Activated CD4-positive, alpha-beta T cell treated with anti-CD3 and anti-CD28 coated beads, Interleukin-2, amount 10 ng/mL, durations not matched to agents 7 days and 5 days (primary cell): ENCODE results near the gene ACO2. TPM values are rescaled to one million over a fixed set of nuclear protein-coding genes. Genes with fewer than 3 reads are reported as not detected.

Source experiments
- CTCF ChIA-PET: fragments of 350-600 bp; sonication (Branson Sonifier 250); formaldehyde crosslinking; loops from one replicate; lab custom pipeline; 2021; ENCODE audit warnings: antibody characterized with exemption; lab: Charles Lee
- POLR2A ChIA-PET: fragments of 350-600 bp; sonication (Branson Sonifier 250); formaldehyde crosslinking; loops from one replicate; lab custom pipeline; 2021; ENCODE audit warnings: antibody characterized with exemption; lab: Charles Lee
- DNase-seq: peaks from one replicate; pipeline ENCODE4 v3.0.0-alpha.2; 2020
- H3K27ac Mint-ChIP-seq: one replicate; pipeline ENCODE4 v1.8.0; 2021; ENCODE audit warnings: mild to moderate bottlenecking, moderate library complexity, mixed read lengths
- H3K27me3 Mint-ChIP-seq: one replicate; pipeline ENCODE4 v1.8.0; 2021; ENCODE audit warnings: mixed read lengths
- H3K36me3 Mint-ChIP-seq: one replicate; pipeline ENCODE4 v1.8.0; 2021; ENCODE audit warnings: low read depth, mixed read lengths
- H3K4me1 Mint-ChIP-seq: one replicate; pipeline ENCODE4 v1.8.0; 2021; ENCODE audit warnings: mixed read lengths
- H3K4me3 Mint-ChIP-seq: one replicate; pipeline ENCODE4 v1.8.0; 2021; ENCODE audit warnings: mild to moderate bottlenecking, moderate library complexity, mixed read lengths
- H3K9me3 Mint-ChIP-seq: one replicate; pipeline ENCODE4 v1.8.0; 2021; ENCODE audit warnings: mixed read lengths
- total RNA-seq, 2 experiments: library from RNA; stranded (reverse); gene quantifications; one replicate each; pipeline ENCODE4 v1.2.3, GENCODE V29; 2021

ACO2 gene
- total RNA-seq, 2 experiments from 2014 or later, result 73.4 to 77.9 TPM

- no peak for DNase-seq
- Mint-ChIP-seq H3K4me1 (peaks cover 8% of the 10 kb centered on the region), H3K4me3 (no peak overlapping the region), H3K9me3 (no peaks in the 10 kb centered on the region), H3K27me3 (no peaks in the 10 kb centered on the region), H3K36me3 (peaks cover 18% of the 10 kb centered on the region), H3K27ac (no peak overlapping the region)
- POLR2A ChIA-PET, result no interaction called here
- CTCF ChIA-PET, result interaction anchor here (2.3 kb wide), 1 partner anchor 14 kb away, joined by 9 read pairs; the partner anchor contains the start of gene PMM1
These were observed 106.6 kb downstream of the ACO2 start for GRCh38 chr22:41575533-41575932.

- H3K4me1 Mint-ChIP-seq, result peaks cover 13% of the 10 kb centered on the region
- H3K9me3 Mint-ChIP-seq, result no peaks in the 10 kb centered on the region
- no peaks in the 10 kb centered on the region for H3K27me3 Mint-ChIP-seq
- H3K4me3 Mint-ChIP-seq, result no peak overlapping the region
- peaks cover 18% of the 10 kb centered on the region for H3K36me3 Mint-ChIP-seq
- POLR2A ChIA-PET, result no interaction called here
- DNase-seq, result peak; percentile 56
- no peak overlapping the region for H3K27ac Mint-ChIP-seq
- CTCF ChIA-PET, result interaction anchor here (1.0 to 2.3 kb wide), 3 partner anchors 12 to 37 kb away, joined by 3 to 9 read pairs (median 3); partner anchors contain the start of gene PMM1
These were observed 108.0 kb downstream of the ACO2 start for GRCh38 chr22:41576877-41577276.

GRCh38 chr22:41578114-41578513, 109.2 kb downstream of the ACO2 start:
- H3K9me3 Mint-ChIP-seq, result no peaks in the 10 kb centered on the region
- peaks cover 16% of the 10 kb centered on the region for H3K4me1 Mint-ChIP-seq
- H3K4me3 Mint-ChIP-seq, result no peak overlapping the region
- H3K27me3 Mint-ChIP-seq, result no peaks in the 10 kb centered on the region
- no peak for DNase-seq
- peaks cover 24% of the 10 kb centered on the region for H3K36me3 Mint-ChIP-seq
- ChIA-PET CTCF (interaction anchor here (0.8 to 2.3 kb wide), 2 partner anchors 11 to 107 kb away, joined by 3 to 9 read pairs; partner anchors contain the start of gene PMM1), POLR2A (no interaction called here)
- no peak overlapping the region for H3K27ac Mint-ChIP-seq

Other genes starting within 250 kb of the ACO2 start
- under 1 TPM; 0.17 to 0.35 TPM for gene CHADL, start 228.2 kb upstream of the ACO2 start, total RNA-seq
- gene RANGAP1, start 182.9 kb upstream of the ACO2 start, total RNA-seq, result 100 to 1,000 TPM; 113 to 117 TPM
- gene ZC3H7B, start 167.6 kb upstream of the ACO2 start, total RNA-seq, result 10 to 100 TPM; 48.9 to 49.3 TPM
- 1 to 10 TPM; 3.4 to 4.7 TPM for gene TEF, start 87.2 kb upstream of the ACO2 start, total RNA-seq
- 10 to 100 TPM; 31.4 to 35.1 TPM for gene TOB2, start 22.3 kb upstream of the ACO2 start, total RNA-seq
- gene PHF5A, start 425 bp upstream of the ACO2 start, total RNA-seq, result 10 to 100 TPM; 63.6 to 64.8 TPM
- 10 to 100 TPM; 29.1 to 30.1 TPM for gene POLR3H, start 75.4 kb downstream of the ACO2 start, total RNA-seq
- gene CSDC2, start 91.9 kb downstream of the ACO2 start, total RNA-seq, result not detected
- 10 to 100 TPM; 33.7 to 39.7 TPM for gene PMM1, start 120.7 kb downstream of the ACO2 start, total RNA-seq
- 10 to 100 TPM; 30.8 to 32.5 TPM for gene DESI1, start 151.9 kb downstream of the ACO2 start, total RNA-seq
- gene XRCC6, start 152.2 kb downstream of the ACO2 start, total RNA-seq, result 100 to 1,000 TPM; 283 TPM
- 100 to 1,000 TPM; 171 to 178 TPM for gene SNU13, start 219.8 kb downstream of the ACO2 start, total RNA-seq
- gene MEI1, start 230.4 kb downstream of the ACO2 start, total RNA-seq, result 10 to 100 TPM; 54.6 to 60.0 TPM